ENCODE measurements around the gene SHISA4.

The SHISA4 gene

GRCh38 chr1:201882665-201883132 lies 6.0 kb upstream of the SHISA4 start:
- DNase-seq: no peak

DNA sequence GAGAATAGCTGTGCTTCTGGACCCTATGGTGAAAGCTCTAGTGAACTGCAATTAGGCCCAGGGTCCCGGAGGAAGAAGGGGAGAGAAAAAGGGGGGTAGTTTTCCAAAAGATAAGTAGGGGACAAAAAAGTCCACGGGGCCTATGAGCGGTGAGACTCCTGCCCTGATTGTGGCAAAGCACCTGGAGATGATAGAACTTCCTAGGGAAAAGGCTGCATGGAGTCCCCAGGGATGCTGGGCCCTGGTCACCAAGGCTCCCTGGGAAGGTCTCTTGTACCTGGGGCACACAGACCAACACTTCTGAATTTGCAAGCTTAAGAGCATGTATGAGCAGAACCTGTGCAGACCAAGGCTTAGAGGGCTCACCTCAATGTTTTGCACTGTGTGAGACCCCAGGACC lies 5.4 kb upstream of the SHISA4 start:
- DNase-seq: no peak

- peak; percentile 41 for DNase-seq
Measured at GRCh38 chr1:201883786-201884185, 4.9 kb upstream of the SHISA4 start.

GRCh38 chr1:201884425-201884824 lies 4.3 kb upstream of the SHISA4 start:
- DNase-seq: no peak

- no peak for DNase-seq
Measured at GRCh38 chr1:201885531-201886075, 3.1 kb upstream of the SHISA4 start.

GRCh38 chr1:201886103-201886885 lies 2.4 kb upstream of the SHISA4 start:
- DNase-seq: no peak

- DNase-seq: no peak
Measured at GRCh38 chr1:201887116-201887866, 1.4 kb upstream of the SHISA4 start.

GRCh38 chr1:201889090-201889968 lies 631 bp downstream of the SHISA4 start:
- DNase-seq: no peak

- DNase-seq: no peak
Measured at GRCh38 chr1:201890223-201890622, 1.5 kb downstream of the SHISA4 start.

- DNase-seq: no peak
Measured at GRCh38 chr1:201890806-201891450, 2.2 kb downstream of the SHISA4 start.

- no peak for DNase-seq
Measured at GRCh38 chr1:201891451-201892045, 2.9 kb downstream of the SHISA4 start.

DNA sequence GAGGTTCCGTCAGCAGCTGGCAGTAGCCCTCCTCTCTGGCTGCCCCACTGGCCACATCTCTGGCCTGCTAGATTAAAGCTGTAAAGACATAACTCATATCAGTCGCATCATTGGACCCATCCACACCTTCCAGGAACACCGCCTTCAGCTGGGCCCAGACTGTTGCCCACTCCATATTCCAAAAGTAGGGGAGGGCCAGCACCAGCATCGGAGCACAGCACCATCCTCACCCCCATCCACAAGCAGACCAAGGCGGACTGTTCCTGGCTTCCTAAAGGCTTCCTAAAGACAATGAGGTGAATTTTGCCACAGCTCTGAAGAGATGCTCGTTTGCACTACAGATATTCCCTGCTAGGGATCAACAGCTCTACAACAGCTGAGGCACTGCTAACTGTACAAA lies 3.5 kb downstream of the SHISA4 start:
- no peak for DNase-seq

GRCh38 chr1:201893431-201893830 lies 4.7 kb downstream of the SHISA4 start:
- DNase-seq: no peak

DNA sequence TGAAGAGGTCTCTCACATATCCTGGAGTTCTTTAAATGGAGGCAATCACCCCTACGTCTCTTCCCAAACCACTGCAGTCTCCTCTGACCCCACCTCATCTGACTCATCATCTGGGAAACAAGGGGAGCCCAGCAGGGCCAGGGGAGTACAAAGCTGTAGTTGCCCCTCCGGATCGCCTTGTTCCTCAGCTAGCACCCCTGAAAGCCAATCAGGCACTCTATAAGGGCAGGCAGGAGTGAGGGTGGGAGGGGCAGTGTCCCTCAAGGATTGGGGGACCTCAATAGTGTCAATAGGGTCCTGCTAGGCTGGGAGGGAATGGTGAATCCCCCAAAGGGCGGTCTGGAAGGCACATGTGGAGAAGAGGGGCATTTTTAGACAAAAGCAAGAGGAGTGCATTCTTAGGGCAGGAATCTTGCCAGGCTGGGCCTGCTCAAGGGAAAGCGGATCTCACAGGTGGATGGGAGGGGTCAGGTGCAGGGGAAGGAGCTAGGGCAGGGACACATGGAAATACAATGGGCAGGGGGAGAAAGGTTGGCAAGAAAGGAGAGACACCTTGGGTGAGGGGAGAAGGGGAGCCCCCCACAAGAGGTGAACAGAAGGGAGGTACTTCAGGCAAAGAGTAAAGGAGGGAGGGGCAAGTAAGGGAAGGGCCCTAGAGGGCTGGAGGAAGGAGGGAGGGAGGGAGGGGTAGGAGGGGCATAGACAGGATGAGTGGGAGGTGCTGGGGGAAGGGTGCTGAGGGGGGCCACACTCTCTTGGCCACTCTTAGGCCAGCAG lies 5.8 kb downstream of the SHISA4 start:
- no peak for DNase-seq

- DNase-seq: no peak
Measured at GRCh38 chr1:201895120-201895665, 6.5 kb downstream of the SHISA4 start.

DNA sequence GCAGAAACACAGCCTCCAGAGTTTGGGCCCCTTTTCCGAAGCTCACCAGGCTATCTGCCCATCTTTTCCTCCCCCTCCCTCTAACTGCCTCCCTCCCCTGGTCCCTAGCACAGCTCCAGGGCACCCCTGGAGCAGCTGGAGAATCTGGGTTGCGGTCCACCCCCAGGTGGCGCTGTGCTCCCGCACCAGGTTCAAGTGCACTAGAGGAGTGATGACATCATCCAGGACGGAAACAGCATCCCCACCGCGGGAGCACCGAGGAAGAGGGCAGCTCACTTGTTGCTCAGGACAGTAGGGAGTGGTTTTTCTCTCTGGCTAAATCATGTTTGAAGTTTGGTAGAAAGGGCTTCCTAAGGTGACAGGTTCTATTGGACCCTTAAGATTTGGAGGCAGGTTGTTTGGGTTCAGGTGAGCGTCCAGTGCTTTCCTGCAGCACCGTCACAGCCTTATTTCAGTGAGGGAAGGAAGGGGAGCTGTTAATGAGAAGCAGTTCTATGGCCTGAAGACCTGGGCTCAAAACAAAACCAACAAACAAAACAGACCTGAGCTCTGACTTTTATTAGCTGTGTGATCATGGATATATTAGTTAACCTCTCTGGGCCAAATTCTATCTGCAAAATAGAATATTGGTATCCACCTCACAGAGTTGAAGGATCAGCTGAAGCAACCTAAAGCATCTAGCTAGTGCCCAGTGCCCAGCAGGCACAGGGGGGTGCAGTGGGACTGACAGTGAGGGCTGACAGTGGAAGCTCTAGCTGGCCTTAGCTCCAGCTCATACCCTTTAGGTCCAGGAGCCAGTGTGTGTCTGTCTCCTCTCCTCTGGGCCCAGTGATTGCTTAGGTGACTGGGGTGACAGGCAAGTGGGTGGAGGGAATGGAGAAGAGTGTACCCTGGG lies 7.5 kb downstream of the SHISA4 start:
- peak; percentile 93 for DNase-seq

DNA sequence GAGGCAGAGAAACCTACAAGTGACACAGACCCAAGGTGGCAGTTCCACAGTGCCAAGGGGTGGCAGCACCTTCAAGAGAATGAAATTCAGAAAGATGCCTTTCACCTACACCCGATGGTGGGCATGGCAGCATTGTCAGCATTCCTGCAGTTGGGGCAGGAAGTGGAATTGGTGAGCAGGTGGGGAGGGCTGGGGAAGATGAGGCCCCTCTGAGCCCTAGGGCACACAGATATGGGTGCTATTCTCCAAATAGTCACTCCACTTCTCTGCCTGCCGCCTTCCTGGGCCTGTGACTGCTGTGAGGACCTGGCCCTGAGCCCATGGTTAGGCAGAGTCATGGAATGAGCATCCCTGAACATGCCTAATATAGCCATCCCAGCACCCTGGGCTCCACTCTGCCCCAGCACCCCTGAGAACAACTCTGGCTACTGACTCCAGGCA lies 8.3 kb downstream of the SHISA4 start:
- DNase-seq: no peak

DNA sequence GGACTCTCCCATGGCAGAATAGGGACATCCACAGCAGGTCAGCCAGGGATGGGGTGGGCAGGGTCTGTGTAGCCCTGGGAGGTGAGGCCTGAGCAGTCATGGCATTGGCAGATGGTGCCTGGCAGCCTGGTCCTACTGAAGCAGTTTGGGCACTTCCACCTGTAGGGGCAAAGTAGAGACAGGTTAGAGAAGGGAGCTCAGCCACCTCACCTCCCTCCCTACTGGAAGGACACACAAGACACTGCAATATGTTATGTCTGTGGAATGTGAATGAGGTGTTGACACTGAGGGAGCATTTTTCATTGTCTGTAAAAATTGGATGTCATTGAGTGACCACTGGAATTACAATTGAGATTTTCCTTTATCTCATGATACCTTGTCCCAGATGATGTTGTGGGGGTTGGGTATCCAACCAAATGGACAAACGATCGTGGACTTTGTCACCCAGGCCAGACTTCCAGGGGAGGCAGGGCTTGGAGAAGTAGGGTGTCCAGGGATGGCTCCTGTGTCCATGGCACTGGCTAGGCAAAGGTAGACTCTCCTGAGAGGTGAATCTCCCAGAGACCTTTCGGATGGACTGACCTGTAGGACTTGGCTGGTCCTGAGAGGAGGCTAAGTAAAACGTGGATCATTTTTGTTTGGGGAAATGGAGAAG lies 9.7 kb downstream of the SHISA4 start:
- DNase-seq: no peak

DNA sequence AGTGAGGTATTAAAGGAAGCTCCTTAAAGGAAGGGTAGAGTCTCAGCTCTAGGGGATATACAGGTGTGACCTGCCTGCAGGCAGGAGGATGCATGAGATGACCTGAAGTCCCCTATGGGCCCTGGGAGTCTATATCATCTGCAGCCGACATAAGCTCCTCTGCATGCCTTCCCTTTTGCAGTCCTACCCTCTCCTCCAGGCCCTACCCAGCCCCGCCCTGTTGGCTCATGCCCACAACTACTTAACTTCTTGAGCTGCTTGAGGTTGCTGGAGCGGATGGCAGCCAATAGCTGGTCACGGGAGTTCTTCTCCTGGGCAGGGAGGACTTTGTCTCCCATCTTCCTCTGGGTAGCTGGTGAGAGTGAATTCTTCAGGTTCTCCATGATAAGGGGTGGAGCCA lies 10.3 kb downstream of the SHISA4 start:
- no peak for DNase-seq
